Astrocyte of the cerebellum (primary cell): ENCODE measurements around the gene ZNF423.

Experiments
- DNase-seq: peaks from one replicate; pipeline ENCODE4 v3.0.0-alpha.2; 2011; ENCODE audit warnings: low read depth
- H3K4me3 ChIP-seq: 2 replicates; pipeline ENCODE4 v1.5.1; 2011; ENCODE audit warnings: mild to moderate bottlenecking, low read depth, low read length, moderate library complexity
- CTCF ChIP-seq: IDR thresholded peaks from 2 replicates; pipeline ENCODE4 v1.5.1; 2012; ENCODE audit warnings: low read length, low read depth, moderate library complexity, mild to moderate bottlenecking; ENCODE audit errors: missing control alignments
- in situ Hi-C: cut with HindIII; loops from 2 replicates; pipeline ENCODE4 v1.10.0; 2017; ENCODE audit warnings: low sequenced_read_pairs

Gene ZNF423

GRCh38 chr16:49463529-49463928, 392.4 kb downstream of the ZNF423 start:
- in situ Hi-C loops: no loop called here
- TF ChIP-seq CTCF: no peak
- no peak for DNase-seq
- H3K4me3 ChIP-seq: no peak overlapping the region

GRCh38 chr16:49462989-49463371, 392.9 kb downstream of the ZNF423 start:
- no peak for TF ChIP-seq CTCF
- in situ Hi-C loops: no loop called here
- no peak overlapping the region for H3K4me3 ChIP-seq
- no peak for DNase-seq

- TF ChIP-seq CTCF: no peak
- in situ Hi-C loops: no loop called here
- DNase-seq: no peak
- H3K4me3 ChIP-seq: no peak overlapping the region
Observed at GRCh38 chr16:49462362-49462988, 393.4 kb downstream of the ZNF423 start.

- H3K4me3 ChIP-seq: no peak overlapping the region
- in situ Hi-C loops: no loop called here
- no peak for DNase-seq
- TF ChIP-seq CTCF: no peak
Observed at GRCh38 chr16:49461517-49461951, 394.4 kb downstream of the ZNF423 start.

GRCh38 chr16:49460786-49461470, 395.0 kb downstream of the ZNF423 start:
- no peak for DNase-seq
- H3K4me3 ChIP-seq: no peak overlapping the region
- in situ Hi-C loops: no loop called here
- TF ChIP-seq CTCF: no peak

- no peak for DNase-seq
- no peak for TF ChIP-seq CTCF
- no peak overlapping the region for H3K4me3 ChIP-seq
- in situ Hi-C loops: no loop called here
Observed at GRCh38 chr16:49459953-49460735, 395.8 kb downstream of the ZNF423 start.
